ENCODE data around the gene AASDH.

The AASDH gene

DNA sequence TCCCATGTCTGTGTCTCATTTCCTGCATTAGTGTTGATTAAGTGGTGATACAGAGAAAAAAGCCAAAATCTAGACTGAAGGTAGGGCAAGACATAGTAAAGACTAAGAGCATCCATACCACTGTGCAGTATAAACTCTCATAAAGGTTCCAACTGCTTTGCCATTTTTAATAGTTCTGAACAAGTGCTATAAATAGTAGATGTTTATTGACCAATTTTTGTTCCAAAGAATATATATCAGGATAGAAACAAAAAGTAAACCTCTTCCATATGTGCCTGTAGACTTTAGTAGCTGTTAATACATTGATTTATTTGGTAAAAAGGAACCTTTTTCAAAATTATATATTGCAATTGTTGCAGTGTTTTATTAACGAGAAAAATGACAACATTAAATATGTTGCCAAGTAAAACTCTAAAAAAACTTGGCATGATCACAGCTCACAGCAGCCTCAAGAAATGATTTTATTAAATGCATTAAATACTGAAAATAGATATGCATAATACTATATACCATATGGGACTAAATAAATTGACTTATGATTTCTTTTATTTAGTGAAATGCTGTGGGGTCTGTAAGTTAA is 22.3 kb upstream of the AASDH start:
- TF ChIP-seq ELF4 (IDR thresholded peaks at IDR 0.05) (no peak), SP1 (IDR thresholded peaks at IDR 0.05) (no peak), ARNT (IDR thresholded peaks at IDR 0.05) (no peak), SUZ12 (IDR thresholded peaks at IDR 0.05) (no peak), L3MBTL2 (conservative IDR thresholded peaks at IDR 0.05) (no peak), ZNF384 (IDR thresholded peaks at IDR 0.05) (no peak), LEF1 (IDR thresholded peaks at IDR 0.05; ENCODE audit: borderline replicate concordance) (no peak), HDGF (IDR thresholded peaks at IDR 0.05; ENCODE audit: borderline replicate concordance) (no peak), FOXM1 (IDR thresholded peaks at IDR 0.05; ENCODE audit: borderline replicate concordance) (no peak), FOXA1 (IDR thresholded peaks at IDR 0.05) (no peak), TARDBP (IDR thresholded peaks at IDR 0.05) (no peak), BHLHE40 (IDR thresholded peaks at IDR 0.05; ENCODE audit: borderline replicate concordance) (no peak), FOXK2 (IDR thresholded peaks at IDR 0.05) (no peak), CTBP1 (IDR thresholded peaks at IDR 0.05; ENCODE audit: borderline replicate concordance) (no peak), NFRKB (IDR thresholded peaks at IDR 0.05) (no peak)
- TF ChIP-seq, protein P1, sequence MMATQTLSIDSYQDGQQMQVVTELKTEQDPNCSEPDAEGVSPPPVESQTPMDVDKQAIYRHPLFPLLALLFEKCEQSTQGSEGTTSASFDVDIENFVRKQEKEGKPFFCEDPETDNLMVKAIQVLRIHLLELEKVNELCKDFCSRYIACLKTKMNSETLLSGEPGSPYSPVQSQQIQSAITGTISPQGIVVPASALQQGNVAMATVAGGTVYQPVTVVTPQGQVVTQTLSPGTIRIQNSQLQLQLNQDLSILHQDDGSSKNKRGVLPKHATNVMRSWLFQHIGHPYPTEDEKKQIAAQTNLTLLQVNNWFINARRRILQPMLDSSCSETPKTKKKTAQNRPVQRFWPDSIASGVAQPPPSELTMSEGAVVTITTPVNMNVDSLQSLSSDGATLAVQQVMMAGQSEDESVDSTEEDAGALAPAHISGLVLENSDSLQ (IDR thresholded peaks at IDR 0.05) = no peak
- POLR2A ChIA-PET = interaction anchor here (0.7 to 1.4 kb wide), 3 partner anchors 22 to 59 kb away, joined by 4 to 18 read pairs (median 5); partner anchors contain the start of genes AASDH, PAICS and PPAT
- DNase-seq (ENCODE audit: extremely low spot score) = no peak
- CTCF ChIA-PET = no interaction called here

DNA sequence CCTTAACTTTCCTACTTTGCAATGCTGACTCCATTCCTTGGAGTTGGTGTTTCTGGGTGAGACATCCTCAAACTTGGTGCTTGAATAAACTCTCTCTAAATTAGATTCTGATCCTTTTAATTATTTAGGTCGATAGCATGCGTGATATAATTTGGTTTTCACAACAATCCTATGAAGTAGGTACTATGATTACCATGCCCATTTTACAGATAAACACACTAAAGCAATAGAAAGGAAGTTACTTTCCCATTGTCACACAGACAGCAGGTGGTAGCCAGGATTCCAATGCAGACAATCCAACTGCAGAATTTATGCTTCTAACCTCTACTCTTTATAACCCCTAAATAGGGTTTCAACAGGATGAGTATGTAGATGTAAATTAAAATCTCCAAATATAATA is 21.7 kb upstream of the AASDH start:
- POLR2A ChIA-PET = no interaction called here
- CTCF ChIA-PET = no interaction called here
- DNase-seq (ENCODE audit: extremely low spot score) = no peak
- TF ChIP-seq HDGF (IDR thresholded peaks at IDR 0.05; ENCODE audit: borderline replicate concordance) (no peak), BHLHE40 (IDR thresholded peaks at IDR 0.05; ENCODE audit: borderline replicate concordance) (no peak), ARNT (IDR thresholded peaks at IDR 0.05) (no peak), SUZ12 (IDR thresholded peaks at IDR 0.05) (no peak)

DNA sequence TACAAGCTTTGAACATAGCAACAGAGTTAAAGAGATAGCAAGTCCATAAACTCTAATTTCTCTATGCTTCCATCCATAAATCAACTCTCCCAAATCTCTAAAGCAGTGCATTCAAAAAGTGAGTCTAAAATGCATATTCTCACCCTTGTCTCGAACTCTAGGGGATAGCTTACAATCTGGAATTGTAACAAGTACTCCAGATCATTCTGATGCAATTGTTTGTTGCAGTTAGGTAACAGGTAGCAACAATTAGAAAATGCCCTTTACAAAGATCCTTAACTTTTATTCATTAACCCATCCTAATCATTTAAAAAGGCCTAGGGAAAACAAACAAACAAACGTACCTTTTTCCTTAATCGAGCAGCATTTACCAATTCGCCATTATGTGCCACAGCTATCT is 18.9 kb upstream of the AASDH start:
- POLR2A ChIA-PET = interaction anchor here (3.8 kb wide), 1 partner anchor 19 kb away, joined by 27 read pairs; the partner anchor contains the start of gene AASDH

GRCh38 chr4:56405016-56405415 is 17.7 kb upstream of the AASDH start:
- no peak for DNase-seq (ENCODE audit: extremely low spot score)
- TF ChIP-seq ELF4 (IDR thresholded peaks at IDR 0.05) (no peak), NFRKB (IDR thresholded peaks at IDR 0.05) (no peak), CTBP1 (IDR thresholded peaks at IDR 0.05; ENCODE audit: borderline replicate concordance) (no peak), L3MBTL2 (conservative IDR thresholded peaks at IDR 0.05) (no peak), ARNT (IDR thresholded peaks at IDR 0.05) (no peak), ZNF384 (IDR thresholded peaks at IDR 0.05) (no peak), FOXM1 (IDR thresholded peaks at IDR 0.05; ENCODE audit: borderline replicate concordance) (no peak), FOXK2 (IDR thresholded peaks at IDR 0.05) (no peak), SP1 (IDR thresholded peaks at IDR 0.05) (no peak), HDGF (IDR thresholded peaks at IDR 0.05; ENCODE audit: borderline replicate concordance) (no peak), FOXA1 (IDR thresholded peaks at IDR 0.05) (no peak), SUZ12 (IDR thresholded peaks at IDR 0.05) (no peak), TARDBP (IDR thresholded peaks at IDR 0.05) (no peak), BHLHE40 (IDR thresholded peaks at IDR 0.05; ENCODE audit: borderline replicate concordance) (no peak), LEF1 (IDR thresholded peaks at IDR 0.05; ENCODE audit: borderline replicate concordance) (no peak)
- TF ChIP-seq, protein P1 (IDR thresholded peaks at IDR 0.05) = no peak
- POLR2A ChIA-PET = interaction anchor here (3.8 kb wide), 1 partner anchor 18 kb away, joined by 27 read pairs; the partner anchor contains the start of gene AASDH
- CTCF ChIA-PET = no interaction called here

More for the DNA sequence above, 18.9 kb upstream of the AASDH start:
- TF ChIP-seq FOXK2 (IDR thresholded peaks at IDR 0.05) = no peak
- TF ChIP-seq ELF4 (IDR thresholded peaks at IDR 0.05) = no peak
- TF ChIP-seq ARNT (IDR thresholded peaks at IDR 0.05) = no peak
- TF ChIP-seq, protein P1 (IDR thresholded peaks at IDR 0.05) = no peak
- TF ChIP-seq FOXM1 (IDR thresholded peaks at IDR 0.05; ENCODE audit: borderline replicate concordance) = no peak
- no peak for TF ChIP-seq CTBP1 (IDR thresholded peaks at IDR 0.05; ENCODE audit: borderline replicate concordance)
- TF ChIP-seq FOXA1 (IDR thresholded peaks at IDR 0.05) = no peak
- no peak for TF ChIP-seq BHLHE40 (IDR thresholded peaks at IDR 0.05; ENCODE audit: borderline replicate concordance)
- TF ChIP-seq ZNF384 (IDR thresholded peaks at IDR 0.05) = no peak
- TF ChIP-seq LEF1 (IDR thresholded peaks at IDR 0.05; ENCODE audit: borderline replicate concordance) = no peak
- TF ChIP-seq SP1 (IDR thresholded peaks at IDR 0.05) = no peak
- TF ChIP-seq NFRKB (IDR thresholded peaks at IDR 0.05) = no peak
- no peak for TF ChIP-seq L3MBTL2 (conservative IDR thresholded peaks at IDR 0.05)
- no peak for TF ChIP-seq HDGF (IDR thresholded peaks at IDR 0.05; ENCODE audit: borderline replicate concordance)
- no peak for DNase-seq (ENCODE audit: extremely low spot score)
- CTCF ChIA-PET = no interaction called here

DNA sequence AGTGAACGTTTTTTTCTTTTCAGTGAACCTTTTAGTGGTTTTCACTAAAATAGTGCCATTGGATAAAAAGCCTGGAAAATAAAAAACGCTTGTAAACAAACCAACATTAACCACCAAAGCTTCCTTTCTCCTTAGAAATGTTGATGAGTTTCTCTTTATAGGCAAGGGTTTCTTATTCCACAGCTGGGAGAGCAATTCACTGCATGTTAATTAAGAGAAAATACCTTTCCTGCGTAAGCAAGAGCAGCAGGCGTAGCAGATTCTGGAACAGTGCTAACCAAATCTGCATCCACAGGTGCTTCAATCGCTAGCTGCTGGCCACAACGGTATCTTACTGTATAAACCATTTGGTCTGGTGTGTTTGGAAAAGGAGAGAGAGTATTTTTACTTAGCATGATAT is 13.3 kb upstream of the AASDH start:
- ChIA-PET CTCF (no interaction called here), POLR2A (interaction anchor here (2.3 kb wide), 1 partner anchor 13 kb away, joined by 9 read pairs; the partner anchor contains the start of gene AASDH)
- no peak for DNase-seq (ENCODE audit: extremely low spot score)
- TF ChIP-seq ARNT (IDR thresholded peaks at IDR 0.05) (no peak), SUZ12 (IDR thresholded peaks at IDR 0.05) (no peak), FOXA1 (IDR thresholded peaks at IDR 0.05) (no peak), BHLHE40 (IDR thresholded peaks at IDR 0.05; ENCODE audit: borderline replicate concordance) (no peak), LEF1 (IDR thresholded peaks at IDR 0.05; ENCODE audit: borderline replicate concordance) (no peak), ELF4 (IDR thresholded peaks at IDR 0.05) (no peak), FOXM1 (IDR thresholded peaks at IDR 0.05; ENCODE audit: borderline replicate concordance) (no peak)

DNA sequence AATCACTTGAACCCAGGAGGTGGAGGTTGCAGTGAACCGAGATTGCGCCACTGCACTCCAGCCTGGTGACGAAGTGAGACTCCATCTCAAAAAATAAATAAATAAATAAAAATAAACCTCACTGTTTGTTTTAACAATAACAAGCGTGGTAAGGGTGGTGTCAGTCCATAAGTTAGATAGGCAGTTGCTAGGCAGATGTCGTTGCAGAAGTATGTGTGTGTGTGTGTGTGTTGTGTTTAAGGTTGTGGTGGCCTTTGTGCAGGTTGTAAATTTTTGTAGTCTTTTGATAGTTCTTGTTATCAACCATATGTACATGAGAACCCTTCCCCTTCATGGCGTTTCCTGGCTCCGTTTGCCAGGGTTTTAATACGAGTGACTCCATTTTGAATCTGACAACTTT is 4.0 kb upstream of the AASDH start:
- TF ChIP-seq CTBP1 (IDR thresholded peaks at IDR 0.05; ENCODE audit: borderline replicate concordance) (no peak), TARDBP (IDR thresholded peaks at IDR 0.05) (no peak), FOXA1 (IDR thresholded peaks at IDR 0.05) (no peak), SUZ12 (IDR thresholded peaks at IDR 0.05) (no peak), HDGF (IDR thresholded peaks at IDR 0.05; ENCODE audit: borderline replicate concordance) (no peak), SP1 (IDR thresholded peaks at IDR 0.05) (no peak), FOXM1 (IDR thresholded peaks at IDR 0.05; ENCODE audit: borderline replicate concordance) (no peak), BHLHE40 (IDR thresholded peaks at IDR 0.05; ENCODE audit: borderline replicate concordance) (no peak), L3MBTL2 (conservative IDR thresholded peaks at IDR 0.05) (no peak), ELF4 (IDR thresholded peaks at IDR 0.05) (no peak), FOXK2 (IDR thresholded peaks at IDR 0.05) (no peak), LEF1 (IDR thresholded peaks at IDR 0.05; ENCODE audit: borderline replicate concordance) (no peak), ZNF384 (IDR thresholded peaks at IDR 0.05) (no peak), ARNT (IDR thresholded peaks at IDR 0.05) (no peak), NFRKB (IDR thresholded peaks at IDR 0.05) (no peak)
- TF ChIP-seq, protein P1 (IDR thresholded peaks at IDR 0.05) = no peak
- CTCF ChIA-PET = no interaction called here
- DNase-seq (ENCODE audit: extremely low spot score) = no peak
- POLR2A ChIA-PET = interaction anchor here (5.2 kb wide), 1 partner anchor 44 kb away, joined by 113 read pairs; the partner anchor contains the start of genes PAICS and PPAT
